NCI-H2107 (cell line): Measurements from ENCODE around the gene HIPK2.

Source experiments
- DNase-seq: peaks from one replicate; lab custom pipeline; 2025; lab: John Stamatoyannopoulos, UW

The HIPK2 gene

DNA sequence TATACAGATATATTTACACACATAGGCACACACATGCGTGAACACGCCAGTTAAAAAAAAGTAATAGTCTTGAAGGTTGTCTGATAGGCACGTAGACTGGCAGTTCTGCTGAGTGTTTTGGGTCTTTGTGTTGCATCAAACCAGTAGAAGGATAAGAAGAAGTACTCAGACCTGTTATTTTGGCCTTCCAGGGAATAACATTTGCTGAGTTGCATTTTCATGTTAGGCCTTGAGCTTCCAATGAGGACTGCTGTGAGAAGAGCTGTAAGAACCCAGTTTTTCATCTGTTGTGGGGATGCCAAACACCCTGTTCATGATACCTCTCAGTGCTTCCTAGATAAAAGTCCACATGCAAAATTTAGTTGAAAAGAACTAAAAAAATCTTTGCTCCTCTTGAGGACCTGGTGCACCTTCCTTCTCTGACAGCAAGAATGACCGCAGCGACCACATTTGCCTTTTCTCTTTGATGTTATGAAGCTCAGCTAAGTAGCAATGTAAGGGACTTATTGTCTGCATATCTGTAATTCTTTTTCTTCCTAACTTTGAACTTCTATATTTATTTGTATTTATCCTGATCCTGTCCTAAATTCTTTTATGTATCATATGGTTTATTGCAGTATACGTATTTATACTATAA lies 27.2 kb downstream of the HIPK2 start:
- no peak for DNase-seq

DNA sequence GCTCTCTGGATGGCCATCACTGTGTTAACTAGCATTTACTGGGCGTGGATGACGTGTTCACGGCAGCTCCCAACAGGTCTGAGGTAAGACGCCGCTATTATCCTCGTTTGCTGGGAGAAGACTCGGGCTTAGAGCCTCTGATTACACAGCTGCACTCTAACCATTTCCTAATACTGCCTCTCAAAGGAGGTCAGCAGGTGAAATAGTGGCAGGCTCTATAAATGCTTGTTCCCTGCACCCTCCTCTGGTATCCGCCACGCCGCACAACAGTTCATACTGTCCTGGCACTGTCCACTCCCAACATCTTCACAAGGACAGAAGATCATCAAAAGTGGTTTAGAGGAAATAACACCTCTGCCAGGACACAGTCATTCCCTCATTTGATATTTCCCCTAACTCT lies 28.3 kb downstream of the HIPK2 start:
- DNase-seq: no peak

DNA sequence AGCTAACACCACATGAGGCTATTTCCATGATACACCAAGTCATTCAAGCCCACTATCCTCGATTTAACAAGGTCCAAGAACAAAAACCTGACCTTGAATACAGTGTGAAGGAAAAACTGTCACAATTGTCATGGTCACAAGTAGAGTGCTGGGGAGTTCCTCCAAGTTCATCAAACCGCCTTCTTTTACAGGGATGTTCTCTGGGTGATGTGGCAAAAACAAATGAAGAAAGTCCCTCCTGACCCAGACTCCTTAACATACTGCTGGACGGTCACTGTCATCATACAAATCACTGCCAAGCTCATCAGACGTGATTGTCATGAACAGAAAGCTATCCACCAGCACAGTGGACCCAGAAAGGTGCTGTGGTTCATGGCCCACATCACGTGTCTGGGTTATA lies 28.9 kb downstream of the HIPK2 start:
- no peak for DNase-seq

DNA sequence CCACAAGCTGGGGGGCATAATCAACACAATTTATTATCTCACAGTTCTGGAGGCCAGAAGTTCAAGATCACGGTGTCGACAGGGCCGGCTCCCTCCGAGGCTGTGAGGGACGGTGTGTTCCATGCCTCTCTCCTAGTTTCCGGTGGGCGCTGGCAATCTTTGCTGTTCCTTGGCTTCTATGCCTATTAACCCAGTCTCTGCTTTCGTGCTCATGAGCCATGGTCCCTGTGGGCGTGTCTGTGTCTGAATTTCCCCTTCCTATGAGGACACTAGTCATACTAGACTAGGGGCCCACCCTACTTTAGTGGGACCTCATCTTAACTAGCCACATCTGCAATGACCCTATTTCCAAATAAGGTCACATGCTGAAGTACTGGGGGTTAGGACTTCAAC lies 29.4 kb downstream of the HIPK2 start:
- DNase-seq: no peak

DNA sequence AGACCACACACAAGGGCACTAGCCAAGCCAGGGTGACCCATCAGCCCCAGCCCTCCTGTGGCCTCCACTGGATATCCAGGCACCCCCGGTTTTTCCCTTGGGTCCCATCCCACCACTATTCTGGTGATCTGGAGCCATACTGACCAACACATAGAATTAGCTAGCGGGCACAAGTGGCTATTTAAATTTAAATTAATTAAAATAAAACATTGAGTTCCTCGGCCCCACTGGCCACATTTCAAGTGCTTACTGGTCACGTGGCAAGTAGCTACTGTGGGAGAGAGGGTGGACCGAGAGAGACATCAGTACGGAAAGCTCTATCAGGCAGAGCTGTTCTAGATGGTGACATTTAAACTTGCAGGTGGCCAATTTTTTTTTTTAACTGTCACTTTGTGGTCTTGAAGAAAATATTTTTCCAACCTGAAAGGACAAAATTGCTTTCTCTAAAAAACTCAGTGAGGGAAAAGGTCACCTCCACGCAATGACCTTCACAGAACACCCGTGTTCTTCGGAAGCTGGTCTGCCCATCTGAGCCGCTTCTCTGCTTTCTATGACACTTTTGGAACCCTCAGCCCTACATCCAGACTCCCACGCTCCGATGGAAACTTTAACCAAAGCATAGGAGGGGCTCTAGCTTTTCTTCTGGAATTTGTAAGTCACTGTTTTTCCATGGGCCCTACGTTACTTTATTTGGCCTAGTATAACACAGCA lies 30.0 kb downstream of the HIPK2 start:
- DNase-seq: no peak

DNA sequence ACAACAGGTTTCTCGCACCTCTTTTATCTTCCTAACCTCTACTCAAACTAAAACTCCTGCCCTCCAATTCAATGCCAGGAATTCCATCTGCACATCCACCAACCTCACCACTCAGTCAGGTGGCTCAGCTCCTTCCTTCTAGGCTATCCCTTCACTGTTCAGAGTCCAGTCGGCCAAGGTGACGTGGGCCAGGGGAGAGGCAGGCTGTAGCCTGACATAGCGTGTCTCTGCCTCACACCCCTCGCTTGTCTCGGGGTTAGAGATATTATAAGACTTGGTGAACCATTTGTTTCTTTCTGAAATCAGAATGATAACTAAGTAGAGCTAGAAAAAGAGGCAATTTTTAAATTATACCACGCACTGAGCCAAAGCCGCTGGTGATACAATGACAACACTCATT lies 31.1 kb downstream of the HIPK2 start:
- DNase-seq: no peak

DNA sequence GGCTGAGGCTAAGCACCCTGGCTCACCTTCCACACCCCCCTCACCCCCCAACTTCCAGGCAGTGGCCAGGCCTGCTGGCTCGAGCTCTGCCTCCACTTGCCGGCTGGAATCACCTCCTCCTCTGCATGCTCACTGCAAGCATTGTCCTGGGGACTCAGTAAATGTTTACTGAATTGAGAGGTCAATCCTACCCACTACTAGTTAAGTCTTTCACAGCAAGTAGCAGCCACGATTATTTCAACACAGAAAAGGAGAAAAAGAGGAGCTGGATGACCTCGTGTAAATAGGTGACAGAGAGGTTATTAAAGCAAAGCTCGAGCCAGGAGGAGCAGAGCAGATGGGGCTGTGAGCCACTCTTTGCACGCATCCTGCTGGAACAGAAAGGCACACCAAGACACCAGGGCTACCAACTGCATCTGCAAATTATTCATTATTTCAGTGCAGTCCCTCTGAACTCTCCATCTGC lies 32.1 kb downstream of the HIPK2 start:
- DNase-seq: no peak

DNA sequence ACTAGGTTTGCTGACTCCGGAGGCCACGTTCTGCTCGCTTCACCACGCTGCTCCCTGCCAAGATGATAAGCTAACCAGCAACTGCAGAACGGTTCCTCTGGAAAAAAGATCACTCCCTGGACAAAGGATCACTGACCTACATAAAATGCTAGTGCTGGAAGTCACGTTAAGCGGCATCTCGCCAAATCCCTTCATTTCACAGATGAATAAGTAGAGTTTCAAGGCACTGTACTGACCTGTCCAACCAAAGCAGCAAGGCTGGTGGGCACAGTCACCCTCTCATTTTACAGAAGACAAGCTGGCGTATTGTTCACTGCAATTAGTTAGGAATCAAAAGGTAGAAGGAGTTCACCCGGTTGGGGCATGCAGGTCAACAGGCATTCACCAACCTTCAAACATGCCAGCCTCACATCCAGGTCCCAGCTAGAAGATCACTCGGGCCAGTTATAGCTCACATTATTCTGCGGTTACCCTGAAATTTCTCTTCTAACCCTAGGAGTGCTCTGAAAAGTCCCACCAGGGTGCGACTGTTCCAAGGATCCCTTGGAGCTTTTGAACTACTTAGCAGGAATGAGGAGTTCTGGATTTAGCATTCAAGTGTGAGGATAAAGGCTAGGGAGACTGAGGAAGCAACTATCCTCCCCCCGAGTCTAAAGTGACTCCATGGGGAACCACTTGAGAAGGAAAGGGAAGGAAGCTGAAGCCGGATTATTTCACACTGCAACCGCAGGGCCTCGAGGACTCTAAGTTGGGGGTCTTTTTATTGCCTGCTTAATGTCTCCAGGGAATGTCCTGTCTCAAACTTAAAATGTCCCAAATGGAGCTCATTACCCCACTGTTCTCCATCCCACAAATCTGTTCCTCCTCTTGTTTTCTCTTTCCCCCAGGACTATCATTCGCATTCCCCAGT lies 32.8 kb downstream of the HIPK2 start:
- no peak for DNase-seq

DNA sequence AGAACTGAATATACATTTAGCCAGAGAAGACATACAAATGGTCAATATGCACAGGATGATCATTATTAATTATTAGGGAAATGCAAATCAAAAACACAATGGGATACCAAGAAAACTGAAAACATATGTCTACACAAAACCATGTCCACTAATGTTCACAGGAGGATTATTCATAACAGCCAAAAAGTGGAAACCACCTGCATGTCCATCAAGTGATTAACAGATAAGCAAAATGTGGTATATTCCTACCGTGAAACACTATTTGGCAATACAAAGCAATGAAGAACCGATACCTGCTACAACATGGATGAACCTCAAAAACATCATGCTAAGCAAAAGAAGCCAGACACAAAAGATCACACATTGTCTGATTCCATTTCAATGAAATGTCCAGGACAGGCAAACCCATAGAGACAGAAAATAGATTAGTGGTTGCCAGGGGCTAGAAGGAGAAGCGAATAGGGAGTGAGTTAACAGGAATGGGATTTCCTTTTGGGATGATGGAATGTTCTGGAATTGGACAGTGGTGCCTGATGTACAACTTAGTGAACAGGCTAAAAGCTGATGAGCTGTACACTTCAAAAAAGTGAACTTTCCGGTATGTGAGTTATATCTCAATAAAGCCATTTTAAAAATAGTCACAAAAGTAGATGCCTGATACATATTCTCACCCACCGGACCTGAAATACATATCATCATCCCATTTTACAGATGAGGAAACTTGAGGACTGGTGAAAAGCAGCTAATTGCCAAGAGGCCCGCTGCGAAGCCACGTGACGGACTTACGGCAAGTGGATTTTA lies 33.6 kb downstream of the HIPK2 start:
- DNase-seq: no peak

DNA sequence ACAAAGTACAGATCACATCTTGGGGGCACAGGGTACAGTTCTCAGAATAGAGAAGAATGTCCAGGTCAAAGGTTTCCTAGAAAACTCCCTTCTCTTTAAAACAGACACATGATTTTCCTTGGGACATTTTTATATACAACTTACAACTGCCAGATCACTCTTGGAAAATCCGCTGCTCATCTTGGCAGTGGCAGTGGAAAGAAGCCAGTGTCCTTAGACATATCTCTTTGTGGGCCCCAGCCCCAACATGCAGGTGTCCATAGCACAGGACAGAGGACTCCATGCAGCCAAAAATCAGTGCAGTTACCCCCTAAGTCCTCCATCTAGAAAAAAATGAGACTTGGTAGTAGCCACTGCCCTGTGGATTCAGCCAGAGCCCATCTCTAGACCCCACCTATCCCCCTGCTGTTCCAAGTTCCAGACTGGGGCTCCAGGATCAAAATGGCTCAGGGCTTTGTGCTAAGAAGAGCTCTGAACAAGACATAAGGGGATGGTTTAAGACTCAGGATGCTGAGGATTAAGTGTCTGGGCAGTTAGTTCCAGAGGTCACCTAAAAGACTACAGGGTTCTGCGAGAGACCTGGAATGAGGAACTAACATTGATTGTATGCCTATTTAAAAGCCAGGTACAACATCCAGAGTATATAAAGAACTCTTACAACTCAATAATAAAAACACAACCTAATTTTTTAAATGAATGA lies 34.4 kb downstream of the HIPK2 start:
- no peak for DNase-seq

DNA sequence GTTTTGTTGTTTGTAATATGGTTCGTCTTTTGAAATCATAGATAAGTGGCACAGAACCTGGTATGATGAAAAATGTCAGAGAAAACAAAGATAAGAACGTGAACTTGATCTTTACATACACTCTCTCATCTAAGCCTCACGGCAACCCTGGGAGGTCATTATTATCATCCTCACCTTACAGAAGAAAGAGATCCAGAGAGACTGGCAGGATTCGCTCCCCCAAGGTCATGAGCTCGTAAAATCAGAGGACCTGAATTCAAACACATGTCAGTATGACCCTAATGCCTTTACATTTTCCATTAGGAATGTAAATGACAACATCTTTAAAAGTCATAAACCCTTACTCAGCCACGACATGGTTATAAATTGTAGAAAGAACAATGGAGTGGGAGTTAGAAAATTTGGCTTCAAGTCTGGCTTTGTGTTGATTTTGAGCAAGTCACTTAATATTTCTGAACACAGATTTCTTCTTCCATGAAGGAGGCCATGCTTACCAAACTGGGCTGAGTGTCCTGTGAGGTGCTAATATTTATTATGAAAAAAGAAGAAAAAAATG lies 35.9 kb downstream of the HIPK2 start:
- DNase-seq: no peak

DNA sequence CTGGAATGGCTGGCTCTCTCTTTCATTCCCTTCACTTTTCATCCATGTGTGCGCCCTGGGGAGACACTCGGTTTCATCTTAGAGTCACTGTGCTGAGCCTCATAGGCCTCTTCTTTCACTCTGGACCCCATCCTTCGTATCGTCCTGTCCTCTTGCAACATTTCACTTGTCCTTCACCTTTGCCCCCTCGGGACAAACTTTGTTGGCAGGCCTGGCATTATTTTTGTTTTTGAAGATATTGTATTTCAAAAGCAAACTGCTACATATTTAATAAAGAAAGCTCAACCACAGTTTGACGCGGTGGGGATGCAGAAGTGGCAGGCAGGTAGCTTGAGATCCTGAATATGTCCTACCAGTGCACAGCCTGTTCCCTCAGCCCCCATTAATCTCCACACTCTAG lies 36.6 kb downstream of the HIPK2 start:
- no peak for DNase-seq

DNA sequence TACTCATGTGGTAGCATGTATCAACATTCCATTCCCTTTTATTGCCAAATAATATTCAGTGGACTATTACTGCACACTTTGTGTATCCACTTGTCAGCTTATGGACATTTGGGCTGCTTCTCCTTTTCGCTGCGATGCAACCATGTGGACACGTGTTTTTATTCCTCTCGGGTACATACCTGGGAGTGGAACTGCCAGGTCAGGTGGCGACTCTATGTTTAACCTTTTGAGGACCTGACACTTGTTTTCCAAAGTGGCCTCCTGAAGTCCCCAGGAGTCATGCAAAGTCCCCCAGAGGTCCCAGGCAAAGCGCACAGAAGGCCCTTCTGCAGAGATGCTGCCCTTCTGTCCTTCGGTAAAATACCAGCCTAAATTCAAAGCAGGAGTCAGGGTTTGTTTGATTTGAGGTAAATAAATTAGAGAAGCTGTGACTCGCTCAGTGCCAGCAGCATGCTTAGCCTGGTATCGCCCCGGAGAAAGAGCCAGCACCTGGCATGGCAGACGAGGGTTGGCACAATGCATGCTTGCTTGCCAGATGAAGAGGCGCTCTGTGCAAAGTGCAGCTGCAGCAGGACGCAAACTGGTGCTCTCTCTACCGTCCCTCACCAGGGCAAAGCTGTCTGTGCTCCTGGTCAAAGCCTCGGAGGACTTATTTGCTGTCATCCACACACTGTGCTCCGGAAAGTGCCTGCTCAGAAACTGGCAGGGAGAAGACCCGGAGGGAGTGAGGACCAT lies 37.8 kb downstream of the HIPK2 start:
- DNase-seq: peak; percentile 71

DNA sequence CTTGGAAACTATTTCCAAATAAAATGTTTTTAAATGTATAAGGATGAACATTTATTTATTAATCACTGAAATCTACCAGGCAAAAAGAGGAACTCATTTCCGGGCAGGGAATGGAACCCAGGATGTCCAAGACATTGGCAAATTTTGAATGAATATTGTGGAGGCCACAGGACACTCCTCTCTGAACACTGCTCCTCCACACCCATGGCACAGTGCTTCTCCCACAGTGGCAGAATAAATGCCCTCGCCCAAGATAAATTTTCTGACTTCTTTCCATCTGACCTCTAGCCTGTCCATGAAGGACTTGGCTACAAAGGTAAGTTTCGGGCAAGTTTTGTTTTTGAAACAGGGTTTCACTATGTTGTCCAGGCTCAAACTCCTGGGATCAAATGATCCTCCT lies 39.0 kb downstream of the HIPK2 start:
- no peak for DNase-seq

DNA sequence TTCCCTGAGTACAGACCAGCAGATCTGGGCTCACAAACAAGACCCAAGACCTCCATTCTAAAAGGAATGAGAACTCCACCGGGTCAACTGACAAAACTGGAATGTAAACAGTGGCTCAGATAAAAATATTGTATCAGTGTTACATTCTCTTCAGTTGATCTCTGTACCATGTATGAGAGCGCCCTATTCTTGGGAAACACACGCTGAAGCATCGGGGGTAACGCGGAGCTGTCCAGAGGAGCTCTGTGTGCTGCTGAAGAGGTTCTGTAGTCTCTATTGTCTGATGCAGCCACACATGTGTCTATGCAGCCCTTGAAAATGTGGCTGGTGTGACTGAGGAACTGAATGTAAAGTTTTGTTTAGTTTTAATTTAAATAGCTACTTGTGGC lies 39.7 kb downstream of the HIPK2 start:
- DNase-seq: no peak

DNA sequence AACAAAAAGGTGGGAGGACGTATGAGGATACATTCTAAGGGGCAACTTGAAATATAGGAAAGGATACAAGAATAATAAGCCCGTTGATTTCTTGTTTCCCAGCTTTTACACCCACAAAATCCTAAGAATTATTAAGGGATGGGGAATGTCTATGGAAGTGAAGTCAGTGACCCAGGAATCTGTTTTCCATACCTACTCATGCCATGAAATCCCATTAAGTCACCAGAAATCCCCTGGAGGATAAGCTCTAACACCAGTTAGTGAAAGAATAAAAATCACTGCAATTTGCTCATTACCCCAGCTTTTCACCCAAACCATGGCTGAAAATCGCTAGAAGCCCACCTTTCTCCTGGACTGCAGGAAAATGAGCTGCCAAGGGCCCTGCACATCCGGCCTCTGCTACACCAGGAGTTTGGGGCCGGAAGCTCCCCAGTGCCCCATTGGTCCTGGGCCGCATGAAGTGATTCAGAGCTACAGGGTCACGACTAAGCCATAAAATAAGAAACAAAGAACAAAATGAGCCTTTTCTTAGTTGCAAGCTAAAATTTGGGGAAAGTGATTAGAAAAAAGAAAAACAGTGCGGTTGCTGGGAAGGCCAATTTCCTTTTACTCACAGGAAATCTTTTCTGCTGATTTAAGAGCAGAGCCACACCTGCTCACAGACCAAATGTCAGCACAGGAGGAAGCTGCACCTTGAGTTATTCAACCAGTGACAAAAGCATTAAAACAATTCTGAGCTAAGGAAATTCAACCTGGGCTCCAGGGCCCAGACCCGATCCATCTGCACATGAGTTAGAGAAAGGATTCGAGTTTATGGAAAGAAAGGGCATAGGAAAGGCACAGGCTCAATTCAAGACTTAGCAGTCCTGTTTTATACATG lies 40.3 kb downstream of the HIPK2 start:
- no peak for DNase-seq

DNA sequence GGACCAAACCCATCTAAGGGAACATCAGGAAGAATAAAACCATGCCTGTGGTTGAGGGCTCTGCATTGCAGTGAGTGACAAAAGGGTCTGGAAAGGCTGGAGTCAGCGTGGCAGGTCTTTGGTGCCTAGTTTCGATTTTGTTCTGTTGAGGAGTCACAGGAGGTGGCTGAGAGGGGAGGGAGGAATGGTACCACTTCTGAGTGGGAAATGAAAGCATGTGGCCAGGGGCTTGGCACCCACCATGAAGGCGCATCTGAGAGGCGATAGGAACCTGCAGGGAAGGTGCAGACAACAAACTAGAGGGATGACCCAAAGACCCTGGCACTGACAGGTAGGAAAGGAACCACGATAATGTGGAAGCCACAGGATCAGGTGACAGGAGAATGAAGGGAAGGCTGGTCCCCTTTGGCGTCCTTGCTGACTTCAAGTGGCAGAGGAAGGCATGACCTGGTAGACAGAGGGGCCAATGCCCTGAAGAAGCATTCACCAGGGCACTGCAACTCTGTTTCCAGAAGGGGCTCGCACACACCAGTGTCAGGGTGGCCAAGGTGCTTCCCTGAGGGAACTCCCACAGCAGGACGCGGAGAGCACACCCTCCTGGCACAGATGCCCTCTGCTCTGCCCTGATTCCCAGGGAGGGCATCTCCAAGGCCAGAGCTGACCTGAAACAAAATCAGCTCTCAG lies 41.7 kb downstream of the HIPK2 start:
- DNase-seq: no peak

DNA sequence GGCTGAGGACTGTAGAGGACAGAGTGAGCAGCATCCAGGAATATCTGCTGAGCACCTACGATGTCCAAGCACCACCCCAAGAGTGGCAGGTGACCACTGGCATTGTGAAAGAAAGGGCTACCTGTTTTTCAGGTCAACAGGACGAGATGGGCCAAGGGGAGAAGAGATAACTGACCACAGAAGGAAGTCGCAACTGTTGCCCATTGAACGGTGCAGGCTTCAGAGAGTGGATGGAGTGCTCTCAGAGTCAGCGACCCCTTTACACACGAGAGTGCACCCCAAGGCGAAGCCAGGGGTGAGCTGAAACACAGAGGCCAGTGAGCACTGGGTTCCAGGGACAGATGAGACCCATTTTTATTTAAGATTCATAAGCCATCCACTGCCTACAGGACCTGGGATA lies 42.3 kb downstream of the HIPK2 start:
- no peak for DNase-seq

DNA sequence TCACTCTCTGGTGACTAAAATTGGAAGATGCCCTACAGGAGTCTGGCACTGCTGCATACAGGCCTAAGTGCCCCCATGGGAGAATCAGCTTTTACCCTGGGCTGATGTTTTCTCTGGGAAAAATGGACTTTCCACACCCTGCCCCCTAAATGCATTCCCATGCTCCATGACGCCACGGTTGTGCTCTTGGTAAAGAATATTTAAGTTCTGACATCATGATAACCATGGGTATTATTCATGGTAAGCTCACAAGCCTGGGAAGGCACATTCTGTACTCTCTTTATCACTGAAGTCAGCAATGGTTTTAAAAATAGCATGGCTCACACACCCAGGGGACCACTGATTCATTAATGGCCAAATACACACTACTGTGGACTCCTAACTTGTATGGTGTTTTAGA lies 43.4 kb downstream of the HIPK2 start:
- no peak for DNase-seq
